Testis (tissue), 3 donors: ENCODE results near the gene ITPA. TPM values are rescaled to one million over a fixed set of nuclear protein-coding genes. Genes with fewer than 3 reads are reported as not detected.

Experiments used
- DNase-seq: peaks from one replicate; pipeline ENCODE4 v3.0.0-alpha.2; 2019
- H3K27ac ChIP-seq, 2 donors: fragments of 200-600 bp; sonication (generic); one replicate each; pipeline ENCODE4 v1.5.1; 2019
- H3K27me3 ChIP-seq: fragments of 200-600 bp; sonication (generic); one replicate; pipeline ENCODE4 v1.5.1; 2019
- H3K36me3 ChIP-seq: fragments of 200-600 bp; sonication (generic); one replicate; pipeline ENCODE4 v1.5.1; 2017; ENCODE audit warnings: low read depth; ENCODE audit errors: missing control alignments
- H3K4me1 ChIP-seq: fragments of 200-600 bp; sonication (generic); one replicate; pipeline ENCODE4 v1.5.1; 2019
- H3K4me3 ChIP-seq, 2 donors: fragments of 200-600 bp; sonication (generic); one replicate each; pipeline ENCODE4 v1.5.1; 2017 to 2019
- H3K9me3 ChIP-seq: fragments of 200-600 bp; sonication (generic); one replicate; pipeline ENCODE4 v1.5.1; 2017
- CTCF ChIP-seq, 3 experiments: fragments of 450-650 bp in 2 of 3; fragments of 200-600 bp in 1 of 3; sonication (generic) in 1 of 3; IDR thresholded peaks; one replicate each; pipeline ENCODE4 v1.5.1; 2016 to 2019; ENCODE audit warnings: antibody characterized with exemption in 3 of 3, mild to moderate bottlenecking in 2 of 3, moderate library complexity in 1 of 3
- POLR2A ChIP-seq: fragments of 450-650 bp; IDR thresholded peaks from one replicate; pipeline ENCODE4 v1.6.1; 2017; ENCODE audit warnings: antibody characterized with exemption, mild to moderate bottlenecking, moderate library complexity
- WGBS, 2 donors: methylation state at CpG; one replicate each; pipeline ENCODE4 v1.1.5; 2018; 5-methylcytosine and 5-hydroxymethylcytosine counted together
- intact Hi-C: fragments of 100-400 bp; cut with DNase I; formaldehyde crosslinking; loops from one replicate; pipeline ENCODE4 v1.15.1; 2023; ENCODE audit warnings: low total_unique reads
- polyA plus RNA-seq: library from polyadenylated mRNA; stranded (reverse); fragments of 350-450 nt; fragmentation: Illumina TruSeq; extraction: RNeasy Lipid Tissue Mini Kit (QIAGEN cat#74804); gene quantifications from one replicate; pipeline ENCODE4 v1.2.3, GENCODE V29; 2014; ENCODE audit warnings: low read depth, low replicate concordance; ENCODE audit not compliant: insufficient read depth
- total RNA-seq, 2 donors: library from RNA; depleted of rRNA; stranded (reverse); fragments of >200 nt; gene quantifications; one replicate each; pipeline ENCODE4 v1.2.3, GENCODE V29; 2016

The ITPA gene
- total and polyA plus RNA-seq, 3 donors from 2014 or later, result 36.4 to 49.8 (median 42.2) TPM

GRCh38 chr20:3244613-3245012 is 35.3 kb downstream of the ITPA start:
- DNase-seq, result no peak
- 100% methylated on average over 1 of the region's 1 CpG; no CpG with 5 or more reads in 1 of the 2 donors for WGBS, 2 donors
- H3K27ac ChIP-seq, result no peak overlapping the region
- TF ChIP-seq POLR2A (no peak), CTCF (IDR thresholded peaks at IDR 0.05) (no peak)
- H3K4me1 ChIP-seq, result peaks cover 15% of the 10 kb centered on the region
- no peak overlapping the region for H3K4me3 ChIP-seq
- H3K36me3 ChIP-seq, result no peaks in the 10 kb centered on the region
- no peaks in the 10 kb centered on the region for H3K9me3 ChIP-seq
- H3K27me3 ChIP-seq, result no peaks in the 10 kb centered on the region
- intact Hi-C loops, result no loop called here

GRCh38 chr20:3245156-3245555 is 35.9 kb downstream of the ITPA start:
- H3K9me3 ChIP-seq, result no peaks in the 10 kb centered on the region
- TF ChIP-seq CTCF (IDR thresholded peaks at IDR 0.05) (no peak), POLR2A (no peak)
- H3K27me3 ChIP-seq, result no peaks in the 10 kb centered on the region
- H3K27ac ChIP-seq, result no peak overlapping the region
- WGBS, 2 donors, result 62 to 84% methylated on average over 2 of the region's 2 CpGs
- no peaks in the 10 kb centered on the region for H3K36me3 ChIP-seq
- H3K4me3 ChIP-seq, result no peak overlapping the region
- peaks cover 18% of the 10 kb centered on the region for H3K4me1 ChIP-seq
- no peak for DNase-seq
- intact Hi-C loops, result no loop called here

GRCh38 chr20:3245711-3246110 is 36.4 kb downstream of the ITPA start:
- H3K27me3 ChIP-seq, result no peaks in the 10 kb centered on the region
- 68 to 73% methylated on average over 4 of the region's 4 CpGs for WGBS, 2 donors
- H3K27ac ChIP-seq, result no peak overlapping the region
- no peaks in the 10 kb centered on the region for H3K36me3 ChIP-seq
- no peaks in the 10 kb centered on the region for H3K9me3 ChIP-seq
- H3K4me1 ChIP-seq, result peaks cover 19% of the 10 kb centered on the region
- no peak for DNase-seq
- no peak for TF ChIP-seq CTCF (IDR thresholded peaks at IDR 0.05)
- intact Hi-C loops, result no loop called here
- H3K4me3 ChIP-seq, result no peak overlapping the region

DNA sequence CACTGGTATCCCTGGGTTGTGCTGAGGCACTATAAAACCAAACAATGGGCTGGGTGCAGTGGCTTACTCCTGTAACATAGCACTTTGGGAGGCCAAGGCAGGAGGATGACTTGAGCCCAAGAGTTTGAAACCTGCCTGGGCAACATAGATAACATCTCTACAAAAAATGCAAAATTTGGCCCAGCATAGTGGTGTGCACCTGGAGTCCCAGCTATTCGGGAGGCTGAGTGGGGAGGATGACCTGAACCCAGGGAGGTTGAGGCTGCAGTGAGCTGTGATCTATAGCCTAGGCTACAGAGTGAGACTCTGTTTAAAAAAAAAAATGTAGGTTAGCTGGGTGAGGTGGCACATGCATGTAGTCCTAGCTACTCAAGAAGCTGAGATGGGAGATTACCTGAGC is 37.4 kb downstream of the ITPA start:
- Histone ChIP-seq H3K27me3 (no peaks in the 10 kb centered on the region), H3K27ac (no peak overlapping the region), H3K4me3 (no peak overlapping the region), H3K9me3 (no peaks in the 10 kb centered on the region), H3K4me1 (peaks cover 19% of the 10 kb centered on the region), H3K36me3 (no peaks in the 10 kb centered on the region)
- TF ChIP-seq POLR2A, result no peak
- TF ChIP-seq CTCF (IDR thresholded peaks at IDR 0.05), result no peak
- intact Hi-C loops, result no loop called here
- 92 to 100% methylated on average over 1 of the region's 1 CpG for WGBS, 2 donors
- no peak for DNase-seq

- TF ChIP-seq POLR2A, result no peak
- no peak for TF ChIP-seq CTCF (IDR thresholded peaks at IDR 0.05)
- Histone ChIP-seq H3K9me3 (no peaks in the 10 kb centered on the region), H3K4me1 (peaks cover 19% of the 10 kb centered on the region), H3K36me3 (no peaks in the 10 kb centered on the region), H3K4me3 (no peak overlapping the region), H3K27me3 (no peaks in the 10 kb centered on the region), H3K27ac (no peak overlapping the region)
- 43 to 46% methylated on average over 3 to 4 of the region's 4 CpGs for WGBS, 2 donors
- intact Hi-C loops, result no loop called here
- no peak for DNase-seq
Measured at GRCh38 chr20:3247638-3248037, 38.3 kb downstream of the ITPA start.
